A549 (cell line): ENCODE data around the gene PIGP.

Source experiments
- CBX8 ChIP-seq: fragments of 200-600 bp; sonication (generic); IDR thresholded peaks from 2 replicates; pipeline ENCODE4 v1.6.1; 2016
- CTCF ChIP-seq: fragments of >200 bp; sonication (Bioruptor Twin); formaldehyde crosslinking; IDR thresholded peaks from 3 replicates; pipeline ENCODE4 v1.5.1; 2016
- EP300 ChIP-seq, 2 experiments: fragments of >200 bp; sonication (Bioruptor Twin); formaldehyde crosslinking; IDR thresholded peaks; 2 replicates in 1 of 2; 3 replicates in 1 of 2; pipeline ENCODE4 v1.6.1; 2016 to 2017
- KDM5A ChIP-seq: fragments of 200-600 bp; sonication (generic); IDR thresholded peaks from 2 replicates; pipeline ENCODE4 v1.6.1; 2016; ENCODE audit warnings: antibody characterized with exemption, mild to moderate bottlenecking
- MAZ ChIP-seq: fragments of 150-350 bp; IDR thresholded peaks from 2 replicates; pipeline ENCODE4 v1.6.1; 2014; ENCODE audit warnings: antibody characterized with exemption, low read depth, low read length, borderline replicate concordance
- MYC ChIP-seq: IDR thresholded peaks from 2 replicates; pipeline ENCODE4 v1.6.1; 2012; ENCODE audit warnings: mild to moderate bottlenecking, inconsistent platforms, low read length, improper control_type of control experiment, borderline replicate concordance
- POLR2A ChIP-seq: IDR thresholded peaks from 2 replicates; pipeline ENCODE4 v1.6.1; 2012; ENCODE audit warnings: mild to moderate bottlenecking, low read length
- POLR2AphosphoS2 ChIP-seq: conservative IDR thresholded peaks from 2 replicates; pipeline ENCODE4 v1.6.1; 2012; ENCODE audit warnings: low read length, improper control_type of control experiment, inconsistent platforms
- RNF2 ChIP-seq: fragments of 200-600 bp; sonication (generic); IDR thresholded peaks from 2 replicates; pipeline ENCODE4 v1.6.1; 2016; ENCODE audit warnings: low read depth, mild to moderate bottlenecking, antibody characterized with exemption, moderate library complexity, borderline replicate concordance
- SMC3 ChIP-seq: fragments of >200 bp; sonication (Bioruptor Twin); formaldehyde crosslinking; IDR thresholded peaks from 3 replicates; pipeline ENCODE4 v1.6.1; 2018; ENCODE audit warnings: inconsistent platforms

DNA sequence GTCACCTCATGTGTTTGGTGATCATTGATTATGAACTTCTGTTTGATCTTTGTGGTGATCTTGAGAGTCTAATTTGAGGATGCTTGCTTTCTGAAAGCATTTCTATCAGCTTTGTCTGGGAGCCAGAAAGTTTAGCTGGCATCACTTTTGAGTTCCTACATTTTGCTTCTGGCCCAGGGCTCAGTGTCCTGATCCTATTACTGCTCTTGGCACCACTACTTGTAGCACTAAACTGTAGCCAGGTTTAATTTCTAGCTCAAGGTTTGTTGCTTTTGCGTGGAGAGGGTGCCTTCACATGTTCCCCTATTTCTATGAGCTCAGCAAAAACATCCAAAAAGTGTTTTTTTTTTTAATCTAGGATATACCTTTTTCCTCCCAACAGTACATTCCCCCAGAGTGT is 9.5 kb upstream of the PIGP start:
- TF ChIP-seq CTCF (no peak), CBX8 (no peak), POLR2A (no peak), MAZ (no peak), EP300 (IDR thresholded peaks at IDR 0.05) (no peak), KDM5A (no peak), SMC3 (no peak), MYC (no peak), POLR2AphosphoS2 (no peak), RNF2 (no peak)
